HG02840 (cell line): ENCODE results near the gene SLC51B.
"Not testable (repeated sequence)": the region's sequence is repeated elsewhere in the genome, so short reads cannot be mapped to it uniquely, and the experiment has no call there.

Experiments used
- ATAC-seq: cut with Tn5 transposase; IDR thresholded peaks from one replicate; pipeline ENCODE4 v1.9.1; 2021; ENCODE audit warnings: mild to moderate bottlenecking, moderate library complexity, moderate number of reproducible peaks; ENCODE audit not compliant: unreplicated experiment, low FRiP score

The SLC51B gene

DNA sequence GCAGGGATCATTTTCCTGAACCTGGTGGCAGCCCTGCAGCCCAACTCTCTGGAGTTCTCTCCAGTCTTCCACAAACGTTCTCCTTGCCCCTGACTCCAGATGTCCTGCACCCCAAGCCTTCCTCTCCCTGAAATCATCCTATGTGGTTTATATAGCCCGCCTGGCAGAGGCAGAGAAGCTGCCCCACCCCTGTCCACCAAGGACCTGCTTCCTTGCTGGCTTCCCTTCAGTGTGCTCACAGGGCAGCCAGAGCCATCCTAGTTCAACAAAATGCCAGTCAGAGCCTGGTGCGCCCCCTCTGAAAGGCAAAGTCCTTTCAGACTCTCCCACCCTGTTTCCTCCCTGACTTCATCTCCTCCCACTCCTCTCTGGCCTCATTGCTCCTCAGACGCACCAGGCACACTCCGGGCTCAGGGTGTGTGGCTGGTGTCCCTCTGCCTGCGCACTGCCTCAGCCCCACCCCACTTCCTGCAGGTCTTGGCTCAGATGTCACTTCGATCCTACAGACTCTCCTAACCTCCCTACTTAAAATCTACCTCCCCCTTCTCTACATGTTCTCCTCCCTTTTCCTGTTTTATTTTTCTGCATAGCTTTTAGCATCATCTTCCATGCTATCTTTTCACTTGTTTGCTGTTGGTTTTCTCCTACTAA lies 37.2 kb downstream of the SLC51B start:
- ATAC-seq: no peak

DNA sequence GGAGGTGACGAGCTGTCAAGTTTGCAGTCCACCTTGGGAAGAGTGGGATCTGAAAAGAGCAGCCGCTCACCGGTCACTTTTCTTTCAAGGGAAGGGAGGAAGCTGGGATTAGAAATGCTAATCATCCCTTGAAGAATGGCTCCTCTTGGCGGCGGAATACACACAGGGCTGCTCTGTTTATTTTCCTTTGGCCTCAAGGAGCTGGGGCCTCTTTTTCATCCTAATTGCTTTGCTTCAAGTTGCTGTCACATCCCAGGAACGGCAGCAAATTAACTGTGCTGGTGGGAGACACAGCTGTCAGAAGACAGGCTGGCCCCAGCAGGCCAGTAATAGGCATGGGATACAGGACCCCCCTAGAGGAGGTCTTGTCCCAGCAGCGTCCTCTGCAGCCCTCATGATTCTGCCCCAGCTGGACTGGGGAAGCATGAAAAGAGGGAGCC lies 38.1 kb downstream of the SLC51B start:
- ATAC-seq: no peak

GRCh38 chr15:65084500-65085206 lies 39.5 kb downstream of the SLC51B start:
- ATAC-seq: no peak

DNA sequence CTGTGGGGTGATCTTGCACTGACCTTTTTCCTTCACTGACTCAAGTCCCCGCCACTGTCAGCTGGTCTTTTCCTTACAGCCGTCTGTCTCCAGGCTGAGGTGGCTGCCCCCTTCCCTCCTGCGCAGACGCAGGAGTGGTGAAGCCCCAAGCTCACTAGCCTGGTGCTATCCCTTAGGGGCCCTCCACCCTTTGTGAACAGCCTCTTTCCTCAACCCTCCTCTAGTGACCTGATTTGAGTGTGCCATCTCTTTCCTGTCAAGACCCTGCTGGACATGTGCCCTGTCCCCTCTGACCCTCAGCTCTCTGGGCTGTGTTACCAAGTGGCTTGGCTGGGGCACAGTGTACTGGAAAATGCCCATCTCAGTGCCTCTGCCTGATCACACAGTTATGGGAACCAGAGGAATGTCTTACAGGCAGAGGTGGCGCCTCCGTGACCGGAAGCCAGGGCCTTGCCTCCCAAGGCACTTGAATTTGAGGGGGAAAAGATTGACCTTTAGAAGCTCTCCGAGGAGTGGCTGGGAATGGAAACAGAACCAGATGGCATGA lies 40.1 kb downstream of the SLC51B start:
- ATAC-seq: no peak

DNA sequence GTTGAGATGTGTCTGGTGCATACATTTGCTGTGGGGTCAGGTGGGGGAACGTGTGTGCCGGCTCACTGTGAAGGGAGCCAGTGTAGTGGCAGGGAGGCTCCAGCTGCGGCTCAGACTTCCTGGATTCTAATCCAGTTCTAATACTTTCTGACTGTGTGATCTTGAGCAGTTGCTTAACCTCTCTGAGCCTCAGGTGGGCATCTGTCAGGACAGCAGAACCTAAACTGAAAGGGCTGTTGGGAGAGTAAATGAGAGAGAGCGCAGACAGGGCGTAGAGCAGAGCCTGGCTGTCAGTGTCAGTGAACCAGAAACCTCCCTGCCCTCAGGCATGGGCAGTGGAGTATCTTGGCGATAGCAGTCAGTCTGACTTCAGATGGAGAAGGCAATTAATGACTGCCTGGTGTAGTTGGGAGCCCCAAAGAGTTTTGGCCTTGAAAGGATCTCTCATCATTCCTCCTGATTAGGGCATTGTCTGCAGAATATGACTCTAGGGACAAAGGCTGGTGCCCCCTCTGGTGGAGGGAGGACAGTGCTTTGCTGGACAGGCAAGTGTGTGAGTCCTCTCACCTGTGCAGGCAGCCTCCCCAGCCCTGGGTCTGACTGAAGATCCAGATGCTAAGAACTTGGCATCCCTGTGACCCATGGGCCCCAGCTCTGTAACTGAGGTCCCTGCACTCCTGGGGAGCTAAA lies 40.9 kb downstream of the SLC51B start:
- no peak for ATAC-seq

DNA sequence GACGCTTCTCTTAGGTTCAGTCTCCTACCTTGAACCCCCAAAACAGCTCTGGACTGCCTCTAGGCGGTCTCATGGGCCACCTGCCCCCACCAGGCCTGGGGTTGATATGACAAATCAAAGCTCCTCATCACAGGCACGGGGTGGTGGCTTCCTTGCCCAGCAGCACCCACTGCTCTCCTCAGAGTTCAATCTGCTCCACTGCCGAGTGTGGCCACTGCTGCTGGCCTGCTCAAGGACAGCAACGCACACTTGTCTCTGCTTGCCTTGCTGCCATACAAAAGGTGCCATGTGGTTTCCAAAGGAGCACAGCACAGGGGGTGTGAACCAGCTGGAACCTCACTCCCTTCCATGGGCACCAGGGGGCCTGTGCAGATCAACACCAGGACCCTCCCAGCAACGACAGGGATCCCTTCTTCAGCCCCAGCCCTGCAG lies 41.5 kb downstream of the SLC51B start:
- ATAC-seq: no peak

DNA sequence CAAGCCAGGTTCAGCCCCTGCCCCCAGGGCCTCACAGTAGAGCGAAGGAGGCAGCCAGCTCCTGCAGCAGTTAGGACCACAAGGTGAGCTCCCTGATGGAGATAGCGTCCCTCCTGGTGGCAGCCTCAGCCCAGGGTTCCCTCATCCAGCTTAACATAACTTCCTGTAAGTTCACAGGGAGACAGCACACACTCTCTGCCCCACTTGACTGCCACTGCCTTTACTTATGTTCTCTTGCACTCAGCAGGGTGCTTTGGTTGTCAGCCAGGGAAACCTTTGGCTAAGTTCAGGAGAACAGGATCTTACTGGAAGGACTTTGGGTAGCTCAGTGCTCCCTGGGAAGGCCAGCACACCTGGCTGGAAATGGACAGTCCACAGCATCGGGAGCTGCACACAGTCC lies 42.2 kb downstream of the SLC51B start:
- ATAC-seq: no peak

DNA sequence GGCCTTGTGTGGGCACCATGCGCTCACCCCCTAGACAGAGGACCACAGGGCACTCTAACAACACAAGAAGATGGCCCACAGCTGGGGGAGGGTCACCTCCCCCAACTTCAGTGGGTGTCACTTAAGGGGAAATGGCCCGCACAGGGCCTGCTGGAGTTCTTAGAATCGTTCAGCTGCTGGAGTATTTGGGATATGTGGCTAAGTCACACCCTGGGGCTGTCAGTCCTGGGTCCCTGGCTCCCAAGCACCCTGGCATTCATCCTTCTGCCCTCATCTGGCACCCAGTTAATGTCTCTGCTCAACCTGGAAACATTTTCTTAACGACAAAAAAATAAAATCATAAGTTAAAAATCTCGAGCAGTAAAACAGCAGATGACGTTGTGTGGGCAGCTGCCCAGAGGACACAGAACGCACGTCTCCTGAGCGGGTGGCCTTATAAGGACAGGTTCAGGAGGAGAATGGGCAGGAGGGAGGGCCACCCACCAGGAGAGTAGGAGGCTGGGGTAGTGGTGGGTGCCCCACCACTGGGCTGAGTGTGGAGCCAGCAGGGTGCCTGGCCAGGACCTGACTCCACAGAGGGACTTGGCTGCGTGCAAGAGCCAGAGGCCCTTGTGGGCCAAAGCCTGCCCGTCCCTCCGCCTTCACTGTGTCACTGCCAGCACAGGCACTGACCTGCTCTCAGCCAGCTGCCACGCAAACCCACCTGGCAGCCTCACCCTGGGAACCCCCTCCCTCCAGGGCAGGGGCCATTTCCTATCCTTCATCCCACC lies 42.9 kb downstream of the SLC51B start:
- ATAC-seq: no peak

- no peak for ATAC-seq
Measured at GRCh38 chr15:65088643-65089021, 43.4 kb downstream of the SLC51B start.

GRCh38 chr15:65089206-65089824 lies 44.1 kb downstream of the SLC51B start:
- no peak for ATAC-seq

- ATAC-seq: no peak
Measured at GRCh38 chr15:65091946-65092770, 47.0 kb downstream of the SLC51B start.

GRCh38 chr15:65092911-65093792 lies 48.0 kb downstream of the SLC51B start:
- no peak for ATAC-seq

DNA sequence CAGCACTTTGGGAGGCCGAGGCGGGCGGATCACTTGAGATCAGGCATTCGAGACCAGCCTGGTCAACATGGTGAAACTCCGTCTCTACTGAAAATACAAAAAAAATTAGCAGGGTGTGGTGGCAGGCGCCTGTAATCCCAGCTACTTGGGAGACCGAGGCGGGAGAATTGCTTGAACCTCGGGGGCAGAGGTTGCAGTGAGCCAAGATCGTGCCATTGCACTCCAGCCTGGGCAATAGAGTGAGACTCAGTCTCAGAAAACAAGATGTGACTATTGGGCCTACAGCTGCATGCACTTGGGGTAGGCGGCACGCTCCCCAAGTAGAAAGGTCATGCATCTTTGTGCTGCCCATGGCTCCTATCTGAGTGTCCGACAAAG lies 48.6 kb downstream of the SLC51B start:
- not testable (repeated sequence) for ATAC-seq

- no peak for ATAC-seq
Measured at GRCh38 chr15:65094294-65094995, 49.3 kb downstream of the SLC51B start.

- no peak for ATAC-seq
Measured at GRCh38 chr15:65095011-65095746, 50.0 kb downstream of the SLC51B start.

DNA sequence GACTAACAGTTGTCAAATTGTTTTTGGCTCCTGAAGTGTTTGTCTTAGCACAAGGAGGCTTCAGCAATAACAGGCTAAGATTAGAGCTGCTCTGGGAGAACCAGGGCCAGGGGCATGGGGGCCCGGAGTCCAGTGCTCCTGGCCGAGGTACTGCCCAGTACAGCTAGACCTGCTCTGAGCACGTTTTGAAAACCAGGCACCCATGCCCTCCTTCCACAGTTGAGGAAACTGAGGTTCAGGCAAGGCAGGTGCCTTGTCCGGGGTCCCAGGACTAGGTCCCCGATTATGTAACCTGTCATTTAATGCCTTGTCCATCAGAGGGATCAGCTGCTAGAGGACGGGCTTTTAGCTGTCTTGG lies 50.5 kb downstream of the SLC51B start:
- ATAC-seq: no peak
